GM10266 (cell line): ENCODE results near the gene GJA1.
"Not testable (repeated sequence)": the region's sequence is repeated elsewhere in the genome, so short reads cannot be mapped to it uniquely, and the experiment has no call there.

ENCODE experiments used
- DNase-seq: peaks from one replicate; pipeline ENCODE4 v3.0.0; 2012; ENCODE audit errors: extremely low spot score
- CTCF ChIP-seq: IDR thresholded peaks from 2 replicates; pipeline ENCODE4 v1.5.1; 2012; ENCODE audit warnings: mild to moderate bottlenecking, low read depth; ENCODE audit not compliant: control insufficient read depth, insufficient read depth; ENCODE audit errors: missing control alignments

Gene GJA1

DNA sequence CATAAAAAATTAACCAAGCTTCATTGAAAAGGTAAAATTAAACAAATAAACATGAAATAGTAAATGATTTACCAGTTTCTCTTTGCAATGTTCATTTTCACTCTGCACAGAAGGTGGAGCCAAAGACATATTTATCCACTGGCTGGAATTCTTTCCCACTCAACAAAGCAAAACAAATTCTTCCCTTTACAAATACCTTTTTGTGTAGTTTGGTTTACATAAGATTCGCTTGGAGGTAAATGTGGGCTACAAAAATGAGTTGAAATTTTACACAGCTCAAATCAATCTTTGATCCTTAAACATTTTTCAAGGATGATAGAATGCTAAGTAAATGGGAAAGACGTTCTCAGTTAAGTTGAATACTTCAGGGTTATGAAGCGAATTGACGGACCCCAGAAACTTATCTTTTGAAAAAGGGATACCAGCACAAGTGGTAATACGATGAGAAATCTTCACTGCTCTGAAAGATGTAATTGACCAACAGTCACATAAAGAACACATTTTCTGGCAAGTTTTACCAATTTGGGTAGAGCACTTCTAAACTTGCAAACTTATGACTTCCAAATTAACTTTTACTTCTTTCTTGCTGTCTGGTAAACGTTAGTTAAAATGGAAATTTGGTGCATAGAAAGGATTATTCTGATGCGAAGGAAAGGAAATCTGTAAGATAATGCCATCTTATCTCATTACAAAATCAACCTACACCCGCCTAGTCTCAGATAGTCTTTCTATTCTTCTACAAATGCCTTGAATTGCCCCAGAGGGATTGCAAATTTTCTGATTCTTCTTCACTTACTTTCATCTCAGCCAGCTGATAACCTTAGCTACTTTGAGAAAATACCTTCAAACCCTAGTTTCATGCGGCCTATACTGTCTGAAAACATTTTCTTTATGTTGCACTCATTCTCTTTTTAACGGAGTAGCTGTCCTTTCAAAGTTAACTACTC is 4.7 kb upstream of the GJA1 start:
- peak; percentile 43 for TF ChIP-seq CTCF
- no peak for DNase-seq

- not testable (repeated sequence) for DNase-seq
Measured at GRCh38 chr6:121431776-121432175, 3.7 kb upstream of the GJA1 start.

- no peak for DNase-seq
Measured at GRCh38 chr6:121434037-121434770, 1.2 kb upstream of the GJA1 start.

DNA sequence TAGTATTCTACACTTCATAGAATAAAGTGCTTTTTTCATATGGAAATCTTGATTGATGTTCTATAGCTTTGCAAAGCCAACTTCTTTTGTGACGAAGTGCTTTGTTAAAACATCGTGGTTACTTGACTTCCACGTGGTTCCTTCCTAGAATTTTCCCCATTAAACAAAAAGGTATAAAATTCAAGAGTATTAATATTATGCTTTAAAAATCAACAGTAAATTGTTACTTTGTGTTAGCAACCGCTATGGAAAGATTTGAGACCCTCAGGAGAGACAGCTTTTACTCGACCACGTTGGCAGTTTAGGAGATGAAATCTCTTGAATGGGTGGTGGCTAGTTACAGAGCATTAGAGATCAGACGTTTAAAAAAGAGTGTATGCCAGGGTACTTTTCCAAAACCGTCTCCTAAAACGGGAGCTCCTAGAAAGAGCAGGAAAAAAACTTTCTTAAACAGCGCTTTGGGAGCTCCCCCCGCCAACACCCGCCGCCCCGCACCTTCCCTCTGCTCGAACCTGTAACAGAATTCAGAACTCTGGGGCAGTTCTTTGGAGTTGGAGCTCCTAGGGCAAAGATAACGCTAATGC is 920 bp downstream of the GJA1 start:
- no peak for TF ChIP-seq CTCF

More at GRCh38 chr6:121434037-121434770, 1.2 kb upstream of the GJA1 start:
- no peak for TF ChIP-seq CTCF

GRCh38 chr6:121436960-121437850 is 1.8 kb downstream of the GJA1 start:
- DNase-seq, result no peak
- TF ChIP-seq CTCF, result no peak

More for the DNA sequence above, 920 bp downstream of the GJA1 start:
- no peak for DNase-seq

GRCh38 chr6:121437851-121438651 is 2.6 kb downstream of the GJA1 start:
- TF ChIP-seq CTCF, result no peak
- DNase-seq, result no peak
